Ishikawa (cell line): Measurements from ENCODE around the gene DMXL2.

Experiments
- CEBPB ChIP-seq: IDR thresholded peaks from 2 replicates; pipeline ENCODE4 v1.6.1; 2012
- CREB1 ChIP-seq: IDR thresholded peaks from 2 replicates; pipeline ENCODE4 v1.6.1; 2012; ENCODE audit warnings: low read depth
- EGR1 ChIP-seq: IDR thresholded peaks from 2 replicates; pipeline ENCODE4 v1.6.1; 2012
- EP300 ChIP-seq: IDR thresholded peaks from 2 replicates; pipeline ENCODE4 v1.6.1; 2012; ENCODE audit warnings: borderline replicate concordance
- FOXM1 ChIP-seq: IDR thresholded peaks from 2 replicates; pipeline ENCODE4 v1.6.1; 2012; ENCODE audit warnings: low read depth, borderline replicate concordance
- MAX ChIP-seq: IDR thresholded peaks from 2 replicates; pipeline ENCODE4 v1.6.1; 2012
- NFIC ChIP-seq: IDR thresholded peaks from 2 replicates; pipeline ENCODE4 v1.6.1; 2012
- RAD21 ChIP-seq: IDR thresholded peaks from 2 replicates; pipeline ENCODE4 v1.6.1; 2012; ENCODE audit warnings: low read depth
- REST ChIP-seq: IDR thresholded peaks from 2 replicates; pipeline ENCODE4 v1.6.1; 2012; ENCODE audit warnings: low read depth, mild to moderate bottlenecking
- TAF1 ChIP-seq: IDR thresholded peaks from 2 replicates; pipeline ENCODE4 v1.6.1; 2012; ENCODE audit warnings: low read depth, mild to moderate bottlenecking
- TCF12 ChIP-seq: IDR thresholded peaks from 2 replicates; pipeline ENCODE4 v1.6.1; 2012; ENCODE audit warnings: low read depth
- TEAD4 ChIP-seq: IDR thresholded peaks from 2 replicates; pipeline ENCODE4 v1.6.1; 2012
- USF1 ChIP-seq: IDR thresholded peaks from 2 replicates; pipeline ENCODE4 v1.6.1; 2012
- YY1 ChIP-seq: IDR thresholded peaks from 2 replicates; pipeline ENCODE4 v1.6.1; 2012; ENCODE audit warnings: low read depth
- ZBTB7A ChIP-seq: IDR thresholded peaks from 2 replicates; pipeline ENCODE4 v1.6.1; 2012; ENCODE audit warnings: low read depth

The DMXL2 gene

GRCh38 chr15:51403946-51404695, 218.4 kb downstream of the DMXL2 start:
- TF ChIP-seq TCF12 = no peak
- TF ChIP-seq EGR1 = no peak
- no peak for TF ChIP-seq FOXM1
- no peak for TF ChIP-seq NFIC
- TF ChIP-seq YY1 = no peak
- no peak for TF ChIP-seq REST
- no peak for TF ChIP-seq TEAD4
- no peak for TF ChIP-seq USF1
- no peak for TF ChIP-seq CEBPB

- no peak for TF ChIP-seq NFIC
- no peak for TF ChIP-seq EP300
- peak; percentile 58 for TF ChIP-seq RAD21
- TF ChIP-seq EGR1 = no peak
- no peak for TF ChIP-seq MAX
- no peak for TF ChIP-seq ZBTB7A
Measured at GRCh38 chr15:51403072-51403878, 219.3 kb downstream of the DMXL2 start.

- peak; percentile 59 for TF ChIP-seq RAD21
- TF ChIP-seq YY1 = no peak
Measured at GRCh38 chr15:51401872-51402517, 220.6 kb downstream of the DMXL2 start.

- TF ChIP-seq TCF12 (no peak), MAX (no peak), TEAD4 (no peak), EGR1 (no peak), REST (no peak), NFIC (no peak), USF1 (no peak), CEBPB (no peak), TAF1 (no peak), RAD21 (no peak)
Measured at GRCh38 chr15:51401051-51401780, 221.4 kb downstream of the DMXL2 start.

GRCh38 chr15:51398626-51399025, 223.9 kb downstream of the DMXL2 start:
- TF ChIP-seq NFIC = no peak
- TF ChIP-seq USF1 = no peak
- TF ChIP-seq YY1 = no peak
- TF ChIP-seq EP300 = no peak
- no peak for TF ChIP-seq TCF12
- TF ChIP-seq TAF1 = no peak
- no peak for TF ChIP-seq REST
- TF ChIP-seq FOXM1 = no peak
- TF ChIP-seq CREB1 = no peak
- no peak for TF ChIP-seq CEBPB
